ACC112 (cell line): ENCODE results near the gene ARHGEF17.

ENCODE experiments used
- H2AFZ ChIP-seq: fragments of 200-600 bp; sonication (generic); one replicate; pipeline ENCODE4 v1.6.0; 2017; ENCODE audit warnings: antibody characterized with exemption, low read length; ENCODE audit not compliant: unreplicated experiment
- H3K27ac ChIP-seq: fragments of 200-600 bp; sonication (generic); 2 replicates; pipeline ENCODE4 v1.5.1; 2014; ENCODE audit warnings: low read depth, mild to moderate bottlenecking, antibody characterized with exemption, low read length, moderate library complexity
- H3K27me3 ChIP-seq: fragments of 200-600 bp; sonication (generic); 2 replicates; pipeline ENCODE4 v1.6.1; 2014; ENCODE audit warnings: mild to moderate bottlenecking, antibody characterized with exemption, low read length, moderate library complexity, mixed read lengths; ENCODE audit not compliant: insufficient read depth
- H3K36me3 ChIP-seq: fragments of 200-600 bp; sonication (generic); 2 replicates; pipeline ENCODE4 v1.6.1; 2016; ENCODE audit warnings: mild to moderate bottlenecking, antibody characterized with exemption, low read length, moderate library complexity, mixed read lengths; ENCODE audit not compliant: insufficient read depth
- H3K4me1 ChIP-seq: fragments of 200-600 bp; sonication (generic); one replicate; pipeline ENCODE4 v1.6.1; 2016; ENCODE audit warnings: low read length, mixed read lengths; ENCODE audit not compliant: insufficient read depth, unreplicated experiment, control insufficient read depth
- H3K4me3 ChIP-seq: fragments of 200-600 bp; sonication (generic); 2 replicates; pipeline ENCODE4 v1.5.1; 2014; ENCODE audit warnings: mild to moderate bottlenecking, low read depth, low read length
- H3K79me2 ChIP-seq: fragments of 200-600 bp; sonication (generic); one replicate; pipeline ENCODE4 v1.6.0; 2016; ENCODE audit warnings: low read length; ENCODE audit not compliant: control insufficient read depth, unreplicated experiment, insufficient read depth

The ARHGEF17 gene

DNA sequence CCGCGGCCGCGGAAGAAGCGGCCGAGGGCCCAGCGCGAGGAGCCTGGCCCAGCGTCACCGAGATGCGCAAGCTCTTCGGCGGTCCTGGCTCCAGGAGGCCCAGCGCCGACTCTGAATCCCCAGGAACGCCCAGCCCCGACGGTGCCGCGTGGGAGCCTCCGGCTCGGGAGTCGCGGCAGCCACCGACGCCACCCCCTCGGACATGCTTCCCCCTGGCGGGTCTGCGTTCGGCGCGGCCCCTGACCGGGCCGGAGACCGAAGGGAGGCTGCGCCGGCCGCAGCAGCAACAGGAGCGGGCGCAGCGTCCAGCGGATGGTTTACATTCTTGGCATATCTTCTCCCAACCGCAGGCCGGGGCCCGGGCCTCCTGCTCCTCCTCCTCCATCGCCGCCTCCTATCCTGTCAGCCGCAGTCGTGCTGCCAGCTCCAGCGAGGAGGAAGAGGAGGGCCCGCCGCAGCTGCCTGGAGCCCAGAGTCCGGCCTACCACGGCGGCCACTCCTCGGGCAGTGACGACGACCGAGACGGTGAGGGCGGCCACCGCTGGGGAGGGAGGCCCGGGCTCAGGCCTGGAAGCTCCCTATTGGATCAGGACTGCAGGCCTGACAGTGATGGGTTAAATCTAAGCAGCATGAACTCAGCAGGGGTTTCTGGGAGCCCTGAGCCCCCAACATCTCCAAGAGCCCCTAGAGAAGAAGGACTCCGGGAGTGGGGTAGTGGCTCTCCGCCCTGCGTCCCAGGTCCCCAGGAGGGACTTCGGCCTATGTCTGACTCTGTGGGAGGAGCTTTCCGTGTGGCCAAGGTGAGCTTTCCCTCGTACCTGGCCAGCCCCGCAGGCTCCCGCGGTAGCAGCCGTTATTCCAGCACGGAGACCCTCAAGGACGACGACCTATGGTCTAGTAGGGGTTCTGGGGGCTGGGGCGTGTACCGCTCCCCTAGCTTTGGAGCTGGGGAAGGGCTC, 1.2 kb downstream of the ARHGEF17 start:
- Histone ChIP-seq H3K4me1 (peaks cover 57% of the 10 kb centered on the region), H2AFZ (peak overlapping the region; percentile 79), H3K27me3 (no peaks in the 10 kb centered on the region), H3K79me2 (peaks cover 49% of the 10 kb centered on the region), H3K27ac (peak overlapping the region; percentile 87), H3K4me3 (peak overlapping the region; percentile 87), H3K36me3 (no peaks in the 10 kb centered on the region)

DNA sequence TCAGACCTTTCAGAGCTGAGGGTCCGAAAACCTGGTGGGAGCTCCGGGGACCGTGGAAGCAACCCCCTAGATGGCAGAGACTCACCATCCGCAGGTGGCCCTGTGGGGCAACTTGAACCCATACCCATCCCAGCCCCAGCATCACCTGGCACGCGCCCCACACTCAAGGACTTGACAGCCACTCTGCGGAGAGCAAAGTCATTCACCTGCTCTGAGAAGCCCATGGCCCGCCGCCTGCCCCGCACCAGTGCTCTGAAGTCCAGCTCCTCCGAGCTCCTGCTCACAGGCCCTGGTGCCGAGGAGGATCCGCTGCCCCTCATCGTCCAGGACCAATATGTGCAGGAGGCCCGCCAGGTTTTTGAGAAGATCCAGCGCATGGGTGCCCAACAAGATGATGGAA, 2.0 kb downstream of the ARHGEF17 start:
- no peaks in the 10 kb centered on the region for H3K27me3 ChIP-seq
- H3K36me3 ChIP-seq: no peaks in the 10 kb centered on the region
- H3K4me1 ChIP-seq: peaks cover 65% of the 10 kb centered on the region
- no peak overlapping the region for H2AFZ ChIP-seq
- H3K4me3 ChIP-seq: peak overlapping the region; percentile 87
- H3K79me2 ChIP-seq: peaks cover 57% of the 10 kb centered on the region
- H3K27ac ChIP-seq: peak overlapping the region; percentile 87; the same call in 1 of the 2 replicates

DNA sequence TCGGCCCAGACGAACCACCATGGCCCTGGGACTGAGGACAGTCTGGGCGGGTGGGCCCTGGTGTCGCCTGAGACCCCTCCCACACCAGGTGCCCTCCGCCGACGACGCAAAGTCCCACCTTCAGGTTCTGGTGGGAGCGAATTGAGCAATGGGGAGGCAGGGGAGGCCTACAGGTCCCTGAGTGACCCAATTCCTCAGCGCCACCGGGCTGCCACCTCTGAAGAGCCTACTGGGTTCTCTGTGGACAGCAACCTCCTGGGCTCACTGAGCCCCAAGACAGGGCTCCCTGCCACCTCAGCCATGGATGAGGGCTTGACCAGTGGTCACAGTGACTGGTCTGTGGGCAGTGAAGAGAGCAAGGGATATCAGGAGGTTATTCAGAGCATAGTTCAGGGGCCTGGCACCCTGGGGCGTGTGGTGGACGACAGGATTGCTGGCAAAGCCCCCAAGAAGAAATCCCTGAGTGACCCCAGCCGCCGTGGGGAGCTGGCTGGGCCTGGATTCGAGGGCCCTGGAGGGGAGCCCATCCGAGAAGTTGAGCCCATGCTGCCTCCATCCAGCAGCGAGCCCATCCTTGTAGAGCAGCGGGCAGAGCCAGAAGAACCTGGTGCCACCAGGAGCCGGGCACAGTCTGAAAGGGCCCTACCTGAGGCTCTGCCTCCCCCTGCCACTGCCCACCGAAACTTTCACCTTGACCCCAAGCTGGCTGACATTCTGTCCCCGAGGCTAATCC, 2.8 kb downstream of the ARHGEF17 start:
- H3K4me1 ChIP-seq: peaks cover 72% of the 10 kb centered on the region
- H3K27ac ChIP-seq: no peak overlapping the region
- H3K36me3 ChIP-seq: no peaks in the 10 kb centered on the region
- no peak overlapping the region for H2AFZ ChIP-seq
- peaks cover 65% of the 10 kb centered on the region for H3K79me2 ChIP-seq
- no peaks in the 10 kb centered on the region for H3K27me3 ChIP-seq
- peak overlapping the region; percentile 87 for H3K4me3 ChIP-seq

DNA sequence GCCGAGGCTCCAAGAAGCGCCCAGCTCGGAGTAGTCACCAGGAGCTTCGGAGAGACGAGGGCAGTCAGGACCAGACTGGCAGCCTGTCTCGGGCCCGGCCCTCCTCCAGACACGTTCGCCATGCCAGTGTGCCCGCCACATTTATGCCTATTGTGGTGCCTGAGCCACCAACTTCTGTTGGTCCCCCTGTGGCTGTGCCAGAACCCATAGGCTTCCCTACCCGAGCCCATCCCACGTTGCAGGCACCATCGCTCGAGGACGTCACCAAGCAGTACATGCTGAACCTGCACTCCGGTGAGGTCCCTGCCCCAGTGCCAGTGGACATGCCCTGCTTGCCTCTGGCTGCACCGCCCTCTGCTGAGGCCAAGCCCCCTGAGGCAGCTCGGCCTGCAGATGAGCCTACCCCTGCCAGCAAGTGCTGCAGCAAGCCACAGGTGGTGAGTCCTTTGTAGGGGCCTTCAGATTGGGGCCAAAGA, 3.4 kb downstream of the ARHGEF17 start:
- Histone ChIP-seq H3K79me2 (peaks cover 71% of the 10 kb centered on the region), H3K36me3 (no peaks in the 10 kb centered on the region), H3K27me3 (no peaks in the 10 kb centered on the region), H2AFZ (no peak overlapping the region), H3K4me3 (peak overlapping the region; percentile 87), H3K4me1 (peaks cover 75% of the 10 kb centered on the region), H3K27ac (no peak overlapping the region)

DNA sequence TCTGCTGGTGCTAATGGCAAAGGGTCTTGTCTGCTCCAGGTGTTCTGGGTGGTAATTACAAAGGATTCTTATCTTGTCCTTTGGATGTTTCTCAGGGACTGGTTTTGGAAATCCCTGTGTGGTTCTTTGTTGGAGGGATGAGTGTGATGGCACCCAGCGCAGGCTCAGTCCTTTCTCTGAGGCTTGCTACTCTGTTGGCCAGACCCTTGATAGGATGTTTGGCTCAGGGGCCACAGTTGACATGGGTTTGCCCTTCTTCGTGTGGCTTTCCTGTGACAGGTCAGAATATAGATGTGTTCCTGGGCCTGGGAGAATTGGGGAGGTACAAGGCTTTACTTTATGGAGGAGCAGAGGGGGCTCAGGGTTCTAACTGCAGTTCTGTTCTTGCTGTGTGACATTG, 4.0 kb downstream of the ARHGEF17 start:
- Histone ChIP-seq H3K36me3 (no peaks in the 10 kb centered on the region), H3K27me3 (no peaks in the 10 kb centered on the region), H3K79me2 (peaks cover 77% of the 10 kb centered on the region), H2AFZ (no peak overlapping the region), H3K4me1 (peaks cover 73% of the 10 kb centered on the region), H3K27ac (no peak overlapping the region), H3K4me3 (peak overlapping the region; percentile 87)

DNA sequence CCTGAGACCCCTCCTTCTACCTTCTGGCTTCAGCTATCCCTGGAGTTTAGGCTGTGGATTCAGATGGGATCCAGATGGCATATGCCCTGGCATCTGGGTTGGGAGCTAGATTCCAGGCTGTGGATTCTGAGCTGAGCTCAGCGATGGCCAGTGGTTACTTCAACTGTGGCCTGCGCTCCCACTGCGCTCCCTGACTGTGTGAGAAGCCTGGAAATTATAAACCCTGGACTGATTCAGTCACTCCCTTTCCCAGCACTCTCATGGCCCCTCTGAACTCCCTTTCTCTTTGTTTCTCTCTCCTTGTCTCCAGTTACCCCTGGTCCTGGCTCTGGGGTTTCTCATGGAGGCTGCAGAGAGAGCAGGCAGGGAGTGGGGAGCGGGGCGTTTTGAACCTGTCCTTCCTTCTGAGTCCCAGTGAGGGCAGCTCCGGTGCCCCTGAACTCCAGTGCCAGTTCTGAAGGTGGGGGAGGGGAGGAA, 4.8 kb downstream of the ARHGEF17 start:
- Histone ChIP-seq H3K27me3 (no peaks in the 10 kb centered on the region), H3K36me3 (no peaks in the 10 kb centered on the region), H3K79me2 (peaks cover 85% of the 10 kb centered on the region), H2AFZ (no peak overlapping the region), H3K27ac (peak overlapping the region; percentile 40; the same call in 1 of the 2 replicates), H3K4me1 (peaks cover 80% of the 10 kb centered on the region), H3K4me3 (peak overlapping the region; percentile 87)

DNA sequence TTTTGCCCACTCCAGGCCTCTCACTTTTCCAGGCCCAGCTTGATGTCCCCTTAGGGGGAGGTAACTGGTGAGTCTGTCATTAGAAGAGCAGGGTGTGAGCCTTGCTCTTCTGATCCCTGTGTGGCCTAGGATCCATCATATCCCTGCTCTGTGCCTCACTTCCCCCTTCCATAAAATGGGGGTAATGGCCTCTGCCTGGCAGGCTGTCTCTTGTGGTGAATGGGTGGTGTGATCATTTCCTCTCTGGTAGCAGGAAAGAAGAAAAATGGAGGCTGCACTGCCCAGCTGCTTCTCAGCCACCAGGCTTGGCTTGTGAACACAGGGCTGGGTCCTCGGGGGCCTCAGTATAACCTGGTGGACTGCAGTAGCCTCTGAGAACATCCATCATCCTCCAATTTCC, 5.6 kb downstream of the ARHGEF17 start:
- peaks cover 92% of the 10 kb centered on the region for H3K79me2 ChIP-seq
- H3K27ac ChIP-seq: peak overlapping the region; percentile 40; the same call in 1 of the 2 replicates
- H3K36me3 ChIP-seq: no peaks in the 10 kb centered on the region
- H3K4me3 ChIP-seq: peak overlapping the region; percentile 87
- H2AFZ ChIP-seq: no peak overlapping the region
- H3K4me1 ChIP-seq: peaks cover 80% of the 10 kb centered on the region
- H3K27me3 ChIP-seq: no peaks in the 10 kb centered on the region

DNA sequence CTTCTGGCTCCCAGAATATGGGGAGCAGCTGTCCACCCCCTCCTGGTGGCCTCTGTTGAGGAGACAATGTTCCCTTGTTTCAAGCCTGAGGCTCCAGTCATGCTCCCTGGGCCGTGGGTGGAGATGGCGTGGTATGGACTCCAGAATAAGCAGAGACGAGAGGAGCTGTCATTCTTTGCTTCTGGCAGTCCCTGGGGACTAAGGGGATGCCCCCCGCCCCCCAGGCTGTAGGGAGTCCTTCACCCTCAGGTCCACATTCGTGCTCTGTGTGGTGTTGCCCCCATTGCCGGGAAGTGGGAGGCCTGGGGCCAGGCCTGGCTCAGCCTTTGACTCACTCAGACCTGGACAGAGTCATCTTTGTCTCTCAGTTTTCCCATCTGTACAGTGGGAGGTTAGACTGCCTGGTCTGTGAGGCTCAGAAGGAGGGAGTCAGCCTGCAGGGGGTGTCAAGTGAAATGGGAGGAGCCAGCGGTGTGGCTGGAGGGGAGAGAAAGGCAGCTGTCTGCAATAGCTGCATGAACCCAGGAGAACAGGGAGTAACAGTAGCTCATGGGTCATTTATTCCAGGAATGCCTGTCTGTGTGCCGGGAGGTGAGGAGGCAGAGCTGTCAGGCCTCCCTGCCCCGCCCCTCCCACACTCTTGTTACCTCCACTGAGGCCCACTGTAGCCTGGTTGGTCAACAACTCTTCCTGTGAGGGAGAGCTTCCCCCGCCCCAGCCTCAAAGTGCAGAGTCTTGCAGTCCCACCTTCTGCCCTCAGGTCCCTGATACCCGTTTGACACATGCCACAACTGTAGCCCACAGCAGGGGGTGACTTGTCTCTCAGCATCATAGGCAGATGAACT, 6.3 kb downstream of the ARHGEF17 start:
- peak overlapping the region; percentile 42 for H3K27ac ChIP-seq
- peaks cover 80% of the 10 kb centered on the region for H3K4me1 ChIP-seq
- H3K79me2 ChIP-seq: peaks cover 96% of the 10 kb centered on the region
- H3K27me3 ChIP-seq: no peaks in the 10 kb centered on the region
- H3K36me3 ChIP-seq: no peaks in the 10 kb centered on the region
- H2AFZ ChIP-seq: no peak overlapping the region
- H3K4me3 ChIP-seq: 0 out of 2 replicates have a peak overlapping the region, but pooled peaks have one; percentile 3

DNA sequence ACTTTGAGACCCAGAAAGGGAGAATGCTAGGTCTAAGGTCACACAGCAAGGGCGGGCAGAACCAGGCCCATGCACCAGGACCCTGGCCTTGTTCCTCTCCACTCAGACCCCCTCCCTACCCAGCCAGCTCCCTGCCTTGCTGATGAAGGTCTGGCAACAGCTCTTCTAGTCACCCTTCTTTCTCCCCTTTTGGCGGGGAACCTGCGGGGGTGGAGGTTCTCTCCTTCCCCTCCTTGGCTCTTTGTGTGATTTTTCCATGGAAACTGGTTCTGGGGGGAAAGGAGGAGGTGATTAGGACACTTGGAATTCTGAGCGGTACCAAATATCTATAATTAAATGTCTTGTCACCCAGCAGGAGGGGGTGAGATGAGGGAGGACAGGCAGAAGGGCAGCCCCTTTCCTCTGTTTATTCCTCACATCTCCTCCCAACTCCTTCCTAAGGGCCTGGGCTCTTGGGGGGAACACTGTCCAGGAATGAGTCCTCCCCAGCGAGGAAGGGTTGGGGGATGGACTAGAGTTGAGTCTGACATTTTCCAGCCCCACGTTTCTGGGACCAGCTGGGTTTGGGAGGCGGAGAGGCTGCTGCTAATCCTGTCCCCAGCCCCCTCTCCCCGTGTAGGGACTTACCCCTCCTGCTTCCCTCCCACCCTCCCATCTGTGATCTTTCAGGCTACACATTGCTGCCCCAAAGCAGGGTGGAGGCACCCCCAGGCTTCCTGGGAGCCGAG, 7.4 kb downstream of the ARHGEF17 start:
- Histone ChIP-seq H3K4me3 (no peak overlapping the region), H3K4me1 (peaks cover 71% of the 10 kb centered on the region), H2AFZ (no peak overlapping the region), H3K36me3 (no peaks in the 10 kb centered on the region), H3K27ac (peak overlapping the region; percentile 42; the same call in 1 of the 2 replicates), H3K79me2 (peaks cover 94% of the 10 kb centered on the region), H3K27me3 (no peaks in the 10 kb centered on the region)
